Measurements from ENCODE around the gene FGD1.

Gene FGD1

DNA sequence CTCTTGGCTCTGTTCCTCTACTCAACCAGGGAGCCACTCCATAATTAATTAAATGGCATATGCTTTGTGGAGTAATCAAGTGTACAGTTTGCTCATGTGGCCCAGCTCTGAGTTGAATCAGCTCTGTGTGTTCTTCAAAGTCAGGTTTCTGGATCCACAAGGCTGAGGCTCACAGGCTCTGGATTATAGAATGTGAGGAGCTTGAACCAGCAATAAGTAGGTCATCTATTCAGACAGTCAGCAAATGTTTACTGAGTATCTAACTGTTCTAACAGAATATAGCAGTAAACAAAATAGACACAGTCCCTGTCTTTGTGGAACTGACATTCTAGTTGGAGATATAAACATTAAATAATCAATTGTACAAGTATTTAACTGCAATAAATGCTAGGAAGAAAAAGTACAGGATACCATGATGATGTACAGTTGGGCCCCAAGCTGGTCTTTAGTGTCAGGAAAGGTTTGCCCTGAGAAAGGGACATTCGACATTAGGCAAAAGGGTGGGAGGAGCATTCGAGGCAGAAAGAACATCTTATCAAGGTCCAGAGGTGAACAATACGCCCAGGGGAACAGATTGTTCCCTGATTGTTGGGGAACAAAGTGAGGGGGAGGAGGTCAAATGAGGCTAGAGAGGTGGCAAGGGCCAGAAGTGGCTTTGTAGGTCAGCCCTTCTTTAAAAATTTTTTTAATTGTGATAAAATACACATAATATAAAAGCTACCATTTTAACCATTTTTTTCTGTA is 76.3 kb downstream of the FGD1 start:
- no peak for TF ChIP-seq CTCF (IDR thresholded peaks at IDR 0.05; ENCODE audit: insufficient read depth, low read length, poor library complexity, severe bottlenecking)
- Histone ChIP-seq H3K36me3 (ENCODE audit: control insufficient read depth, insufficient read depth, low read length) (no peaks in the 10 kb centered on the region), H3K27me3 (replicated peaks; ENCODE audit: control insufficient read depth, insufficient read depth, low read length) (no peaks in the 10 kb centered on the region), H3K4me3 (replicated peaks; ENCODE audit: low read depth, low read length) (no peak overlapping the region)
- no peak for DNase-seq (ENCODE audit: extremely low read depth, insufficient read length)

DNA sequence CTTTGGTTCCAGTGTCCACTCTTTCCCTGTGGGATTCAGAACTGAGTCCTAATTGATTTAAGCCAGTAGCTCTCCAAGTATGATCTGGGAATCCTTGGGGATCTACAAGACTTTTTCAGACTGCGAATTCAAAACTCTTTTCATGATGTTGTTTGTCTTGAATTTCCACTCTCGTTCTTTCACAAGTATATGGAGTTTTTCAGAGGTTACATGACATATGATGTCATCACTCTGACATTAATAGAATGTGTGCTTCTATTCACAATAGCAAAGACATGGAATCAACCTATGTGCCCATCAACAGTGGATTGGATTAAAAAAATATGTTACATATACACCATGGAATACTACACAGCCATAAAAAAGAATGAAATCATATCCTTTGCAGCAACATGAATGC is 79.1 kb downstream of the FGD1 start:
- DNase-seq (ENCODE audit: extremely low read depth, insufficient read length) = no peak
- H3K4me3 ChIP-seq (replicated peaks; ENCODE audit: low read depth, low read length) = no peak overlapping the region
- no peaks in the 10 kb centered on the region for H3K27me3 ChIP-seq (replicated peaks; ENCODE audit: control insufficient read depth, insufficient read depth, low read length)
- no peaks in the 10 kb centered on the region for H3K36me3 ChIP-seq (ENCODE audit: control insufficient read depth, insufficient read depth, low read length)
- TF ChIP-seq CTCF (IDR thresholded peaks at IDR 0.05; ENCODE audit: insufficient read depth, low read length, poor library complexity, severe bottlenecking) = no peak

- H3K36me3 ChIP-seq (ENCODE audit: control insufficient read depth, insufficient read depth, low read length) = no peaks in the 10 kb centered on the region
- TF ChIP-seq CTCF (IDR thresholded peaks at IDR 0.05; ENCODE audit: insufficient read depth, low read length, poor library complexity, severe bottlenecking) = no peak
- no peaks in the 10 kb centered on the region for H3K27me3 ChIP-seq (replicated peaks; ENCODE audit: control insufficient read depth, insufficient read depth, low read length)
- no peak overlapping the region for H3K4me3 ChIP-seq (replicated peaks; ENCODE audit: low read depth, low read length)
- no peak for DNase-seq (ENCODE audit: extremely low read depth, insufficient read length)
These were observed 80.3 kb downstream of the FGD1 start for GRCh38 chrX:54415534-54416350.

- H3K27me3 ChIP-seq (replicated peaks; ENCODE audit: control insufficient read depth, insufficient read depth, low read length) = no peaks in the 10 kb centered on the region
- no peak for DNase-seq (ENCODE audit: extremely low read depth, insufficient read length)
These were observed 82.3 kb downstream of the FGD1 start for GRCh38 chrX:54413753-54414152.

GRCh38 chrX:54411732-54412131 is 84.3 kb downstream of the FGD1 start:
- H3K36me3 ChIP-seq (ENCODE audit: control insufficient read depth, insufficient read depth, low read length) = no peaks in the 10 kb centered on the region
- DNase-seq (ENCODE audit: extremely low read depth, insufficient read length) = no peak
- H3K4me3 ChIP-seq (replicated peaks; ENCODE audit: low read depth, low read length) = no peak overlapping the region
- no peak for TF ChIP-seq CTCF (IDR thresholded peaks at IDR 0.05; ENCODE audit: insufficient read depth, low read length, poor library complexity, severe bottlenecking)
- H3K27me3 ChIP-seq (replicated peaks; ENCODE audit: control insufficient read depth, insufficient read depth, low read length) = no peaks in the 10 kb centered on the region

More at GRCh38 chrX:54413753-54414152, 82.3 kb downstream of the FGD1 start:
- H3K4me3 ChIP-seq (replicated peaks; ENCODE audit: low read depth, low read length) = no peak overlapping the region
- H3K36me3 ChIP-seq (ENCODE audit: control insufficient read depth, insufficient read depth, low read length) = no peaks in the 10 kb centered on the region
- TF ChIP-seq CTCF (IDR thresholded peaks at IDR 0.05; ENCODE audit: insufficient read depth, low read length, poor library complexity, severe bottlenecking) = no peak
